Measurements from ENCODE around the gene SHFL. TPM values are rescaled to one million over a fixed set of nuclear protein-coding genes. Genes with fewer than 3 reads are reported as not detected.

The SHFL gene
- total RNA-seq, 1 experiment from 2014 or later = 18.5 TPM

GRCh38 chr19:10095622-10095947, 9.5 kb downstream of the SHFL start:
- no peaks in the 10 kb centered on the region for H3K36me3 ChIP-seq (ENCODE audit: control insufficient read depth in 1 of 2, insufficient read depth in 2 of 2, low read length in 2 of 2)
- H3K4me2 ChIP-seq (ENCODE audit: low read length) = peak overlapping the region; percentile 59
- CTCF ChIA-PET = interaction anchor here (0.6 to 1.9 kb wide), 8 partner anchors 10 to 165 kb away, joined by 3 to 9 read pairs (median 4); partner anchors contain the start of gene PPAN
- H2AFZ ChIP-seq (ENCODE audit: low read depth, low read length, poor library complexity, severe bottlenecking) = no peak overlapping the region
- no peak overlapping the region for H3K9ac ChIP-seq (ENCODE audit: low read length)
- peaks cover 11 to 16% of the 10 kb centered on the region in 2 experiments for H3K4me1 ChIP-seq (ENCODE audit: control insufficient read depth in 1 of 2, insufficient read depth in 2 of 2, low read length in 2 of 2)
- no TSS peak for BruUV-seq (replicated peaks)
- DNase-seq (ENCODE audit: low read depth, low spot score) = no peak
- no peak for TF ChIP-seq SRF (IDR thresholded peaks at IDR 0.05; ENCODE audit: low read depth)
- TF ChIP-seq SIN3A (IDR thresholded peaks at IDR 0.05; ENCODE audit: low read depth) = 0 out of 2 replicates have a peak, but pooled peaks have one; percentile 37
- 0 out of 2 replicates have a peak, but pooled peaks have one; percentile 3 for TF ChIP-seq CBX3 (IDR thresholded peaks at IDR 0.05; ENCODE audit: low read depth)
- TF ChIP-seq SP1 (IDR thresholded peaks at IDR 0.05; ENCODE audit: low read depth) = no peak
- no peak for TF ChIP-seq ATF3 (IDR thresholded peaks at IDR 0.05)
- no peaks in the 10 kb centered on the region for H3K9me2 ChIP-seq (ENCODE audit: insufficient read depth)
- RAD21 ChIA-PET (ENCODE audit: low non-redundant PET in 1 of 2, low total read pairs in 2 of 2, uncharacterized antibody in 2 of 2, unreplicated experiment in 2 of 2) = no interaction called here
- no peaks in the 10 kb centered on the region for H4K20me1 ChIP-seq (ENCODE audit: insufficient read depth)
- POLR2A ChIA-PET = interaction anchor here (0.8 to 1.2 kb wide), 3 partner anchors 9 to 155 kb away, joined by 3 to 14 read pairs (median 5); partner anchors contain the start of gene PPAN
- intact Hi-C loops (cut with micrococcal nuclease) = loop anchor here (5.0 kb wide), 1 partner anchor 163 kb away; no protein-coding TSS in a partner anchor
- no peak overlapping the region for H3K4me3 ChIP-seq (replicated peaks in 1 of 2; ENCODE audit: low read depth in 1 of 2, low read length in 2 of 2)
- H3K27ac ChIP-seq (ENCODE audit: low read depth, low read length) = no peak overlapping the region
- no peaks in the 10 kb centered on the region for H3K9me3 ChIP-seq (ENCODE audit: control insufficient read depth in 1 of 2, insufficient read depth in 1 of 2, low read depth in 1 of 2, low read length in 2 of 2)
- H3K27me3 ChIP-seq (ENCODE audit: insufficient read depth, low read length) = no peaks in the 10 kb centered on the region
- no peak for ATAC-seq
- H3K79me2 ChIP-seq (ENCODE audit: insufficient read depth, low read length) = no peaks in the 10 kb centered on the region

- ATAC-seq (peak; percentile 89), DNase-seq (ENCODE audit: low read depth, low spot score) (peak; percentile 75)
- ChIA-PET CTCF (interaction anchor here (0.6 to 1.9 kb wide), 9 partner anchors 10 to 165 kb away, joined by 3 to 9 read pairs (median 4); partner anchors contain the start of gene PPAN), POLR2A (interaction anchor here (0.8 to 1.2 kb wide), 3 partner anchors 8 to 154 kb away, joined by 3 to 14 read pairs (median 5); partner anchors contain the start of gene PPAN), RAD21 (ENCODE audit: low non-redundant PET in 1 of 2, low total read pairs in 2 of 2, uncharacterized antibody in 2 of 2, unreplicated experiment in 2 of 2) (no interaction called here)
- Histone ChIP-seq H3K9ac (ENCODE audit: low read length) (peak overlapping the region; percentile 54), H3K4me1 (ENCODE audit: control insufficient read depth in 1 of 2, insufficient read depth in 2 of 2, low read length in 2 of 2) (peaks cover 11 to 16% of the 10 kb centered on the region in 2 experiments), H3K9me3 (ENCODE audit: control insufficient read depth in 1 of 2, insufficient read depth in 1 of 2, low read depth in 1 of 2, low read length in 2 of 2) (no peaks in the 10 kb centered on the region), H3K27ac (ENCODE audit: low read depth, low read length) (peak overlapping the region; percentile 44; the same call in 1 of the 2 replicates), H3K4me3 (replicated peaks in 1 of 2; ENCODE audit: low read depth in 1 of 2, low read length in 2 of 2) (no peak overlapping the region), H3K4me2 (ENCODE audit: low read length) (peak overlapping the region; percentile 59), H4K20me1 (ENCODE audit: insufficient read depth) (no peaks in the 10 kb centered on the region), H2AFZ (ENCODE audit: low read depth, low read length, poor library complexity, severe bottlenecking) (no peak overlapping the region), H3K9me2 (ENCODE audit: insufficient read depth) (no peaks in the 10 kb centered on the region), H3K36me3 (ENCODE audit: control insufficient read depth in 1 of 2, insufficient read depth in 2 of 2, low read length in 2 of 2) (no peaks in the 10 kb centered on the region), H3K79me2 (ENCODE audit: insufficient read depth, low read length) (no peaks in the 10 kb centered on the region), H3K27me3 (ENCODE audit: insufficient read depth, low read length) (no peaks in the 10 kb centered on the region)
- no TSS peak for BruUV-seq (replicated peaks)
- intact Hi-C loops (cut with micrococcal nuclease) = loop anchor here (5.0 kb wide), 1 partner anchor 164 kb away; no protein-coding TSS in a partner anchor
- TF ChIP-seq ZFX (IDR thresholded peaks at IDR 0.05) = peak; percentile 57; the same call in 1 of the 2 replicates
- no peak for TF ChIP-seq CEBPB (IDR thresholded peaks at IDR 0.05; ENCODE audit: low read depth)
- peak; percentile 98 for TF ChIP-seq MAX (IDR thresholded peaks at IDR 0.05)
- TF ChIP-seq POLR2A (IDR thresholded peaks at IDR 0.05; ENCODE audit: borderline replicate concordance, extremely low read depth, insufficient read depth, insufficient read length) = peak; percentile 66
- peak; percentile 10 for TF ChIP-seq TCF7L2 (IDR thresholded peaks at IDR 0.05; ENCODE audit: borderline replicate concordance, extremely low read depth, insufficient read depth, insufficient read length)
- TF ChIP-seq POLR2AphosphoS5 (IDR thresholded peaks at IDR 0.05; ENCODE audit: low read depth, low read length) = peak; percentile 69
- TF ChIP-seq CBX3 (IDR thresholded peaks at IDR 0.05; ENCODE audit: low read depth) = no peak; the same call in 1 of the 2 replicates
These were observed 10.0 kb downstream of the SHFL start for GRCh38 chr19:10095948-10096614.
